GM12878 (cell line): Measurements from ENCODE around the gene DBNDD2. TPM values are rescaled to one million over a fixed set of nuclear protein-coding genes. Genes with fewer than 3 reads are reported as not detected.

Source experiments
- ATAC-seq: fragments of 200-7000 bp; cut with Tn5 transposase; 3 replicates; pipeline ENCODE4 v1.9.1; 2020; ENCODE audit warnings: mild to moderate bottlenecking, moderate library complexity
- BruUV-seq: library from RNA; stranded (reverse); fragments of 400-500 nt; replicated peaks from 2 replicates; lab custom pipeline; 2021; lab: Mats Ljungman, UMichigan
- CTCF ChIA-PET: fragments of 300-600 bp; sonication (Branson Sonifier 250); formaldehyde crosslinking; extraction: SDS; loops from one replicate; lab custom pipeline; 2021; ENCODE audit warnings: inconsistent platforms; lab: Yijun Ruan, JAX
- POLR2A ChIA-PET: fragments of 350-600 bp; formaldehyde crosslinking; extraction: SDS; loops from one replicate; lab custom pipeline; 2021; ENCODE audit warnings: inconsistent platforms; lab: Charles Lee
- RAD21 ChIA-PET: fragments of 300-600 bp; sonication (Branson Sonifier 250); formaldehyde crosslinking; loops from one replicate; lab custom pipeline; 2023; ENCODE audit warnings: antibody characterized with exemption; ENCODE audit not compliant: unreplicated experiment; lab: Charles Lee
- SMC1A ChIA-PET: fragments of 300-600 bp; sonication (Branson Sonifier 250); formaldehyde crosslinking; loops from one replicate; lab custom pipeline; 2023; ENCODE audit not compliant: unreplicated experiment, uncharacterized antibody; lab: Charles Lee
- DNase-seq: peaks from one replicate; pipeline ENCODE4 v3.0.0-alpha.2; 2011; ENCODE audit warnings: low read depth, low spot score
- FAIRE-seq: peaks from 3 replicates; lab custom pipeline; 2011; peaks lifted over from hg19 to GRCh38; lab: Jason Lieb, UNC
- H2AFZ ChIP-seq: 2 replicates; pipeline ENCODE4 v1.6.0; 2011; ENCODE audit warnings: low read depth, low read length, control low read depth; ENCODE audit not compliant: control insufficient read depth
- H3K27ac ChIP-seq: 2 replicates; pipeline ENCODE4 v1.5.1; 2011; ENCODE audit warnings: control low read depth; ENCODE audit not compliant: control insufficient read depth, insufficient read depth
- H3K27me3 ChIP-seq, 2 experiments: replicated peaks in 1 of 2; 2 replicates each; pipeline versions ENCODE4 v1.6.0 to v1.6.1; 2011; ENCODE audit warnings: low read length in 1 of 2; ENCODE audit not compliant: control insufficient read depth in 2 of 2, insufficient read depth in 2 of 2
- H3K36me3 ChIP-seq, 2 experiments: 2 replicates each; pipeline ENCODE4 v1.5.1; 2011; ENCODE audit warnings: low read length in 1 of 2; ENCODE audit not compliant: control insufficient read depth in 2 of 2, insufficient read depth in 2 of 2
- H3K4me1 ChIP-seq: 2 replicates; pipeline ENCODE4 v1.6.1; 2011; ENCODE audit warnings: mild to moderate bottlenecking, low read length, moderate library complexity, mixed read lengths; ENCODE audit not compliant: control insufficient read depth, insufficient read depth
- H3K4me2 ChIP-seq: 2 replicates; pipeline ENCODE4 v1.6.0; 2011; ENCODE audit warnings: control low read depth; ENCODE audit not compliant: control insufficient read depth, insufficient read depth
- H3K4me3 ChIP-seq: fragments of 200-600 bp; sonication (generic); 2 replicates; pipeline ENCODE4 v1.5.1; 2016
- H3K79me2 ChIP-seq: 2 replicates; pipeline ENCODE4 v1.6.0; 2011; ENCODE audit warnings: low read length; ENCODE audit not compliant: control insufficient read depth, insufficient read depth
- H3K9ac ChIP-seq: 2 replicates; pipeline ENCODE4 v1.8.0; 2011; ENCODE audit warnings: low read length, control low read depth, mixed read lengths; ENCODE audit not compliant: control insufficient read depth, insufficient read depth
- H3K9me3 ChIP-seq: replicated peaks from 3 replicates; pipeline ENCODE4 v1.5.1; 2011; ENCODE audit warnings: mild to moderate bottlenecking, low read length; ENCODE audit not compliant: control insufficient read depth, insufficient read depth
- H4K20me1 ChIP-seq: 2 replicates; pipeline ENCODE4 v1.6.0; 2011; ENCODE audit not compliant: control insufficient read depth, insufficient read depth
- CBX3 ChIP-seq: fragments of 200-600 bp; sonication (generic); IDR thresholded peaks from 2 replicates; pipeline ENCODE4 v1.6.1; 2016; ENCODE audit warnings: low read depth, borderline replicate concordance
- CHD1 ChIP-seq: IDR thresholded peaks from 2 replicates; pipeline ENCODE4 v1.6.1; 2012; ENCODE audit warnings: low read depth, low read length, improper control_type of control experiment
- CHD2 ChIP-seq: IDR thresholded peaks from 2 replicates; pipeline ENCODE4 v1.6.1; 2011; ENCODE audit warnings: low read depth, low read length, improper control_type of control experiment, borderline replicate concordance
- RCOR1 ChIP-seq: conservative IDR thresholded peaks from 2 replicates; pipeline ENCODE4 v1.6.1; 2012; ENCODE audit warnings: low read depth, low read length, improper control_type of control experiment
- RFX5 ChIP-seq: IDR thresholded peaks from 2 replicates; pipeline ENCODE4 v1.6.1; 2011; ENCODE audit warnings: low read depth, low read length, improper control_type of control experiment
- WRNIP1 ChIP-seq: IDR thresholded peaks from 2 replicates; pipeline ENCODE4 v1.6.1; 2011; ENCODE audit warnings: low read depth, low read length, improper control_type of control experiment, borderline replicate concordance
- ZNF217 ChIP-seq: fragments of 450-650 bp; IDR thresholded peaks from 2 replicates; pipeline ENCODE4 v1.6.1; 2017; ENCODE audit warnings: antibody characterized with exemption, mild to moderate bottlenecking
- ZNF622 ChIP-seq: fragments of 450-650 bp; IDR thresholded peaks from 2 replicates; pipeline ENCODE4 v1.6.1; 2017; ENCODE audit warnings: mild to moderate bottlenecking, inconsistent platforms
- WGBS: methylation state at CpG from one replicate; pipeline ENCODE4 v1.1.6; 2016; ENCODE audit warnings: low lambda C conversion rate; ENCODE audit not compliant: insufficient replicate concordance, insufficient coverage; ENCODE audit errors: missing lambda C conversion rate; 5-methylcytosine and 5-hydroxymethylcytosine counted together
- in situ Hi-C: fragments of 300-500 bp; cut with MboI; formaldehyde crosslinking; loops from 9 replicates; pipeline ENCODE4 v1.14.3; 2018; ENCODE audit warnings: mixed read lengths
- intact Hi-C: fragments of 100-400 bp; cut with micrococcal nuclease; formaldehyde crosslinking; loops from one replicate; pipeline ENCODE4 v1.14.2; 2022; ENCODE audit not compliant: unreplicated experiment
- polyA plus RNA-seq, 11 experiments: library from polyadenylated mRNA; depleted of rRNA in 4 of 11; unstranded in 6 of 11; stranded (reverse) in 5 of 11; fragments of >200 nt; fragmentation: Nextera tagmentation in 4 of 11; fragmentation: Illumina TruSeq in 1 of 11; extraction: Ambion mirVana in 4 of 11; extraction: Trizol in 1 of 11; gene quantifications; 1 replicate in 1 of 11; 2 replicates in 10 of 11; pipeline versions ENCODE4 v1.2.1 to v1.2.3, GENCODE V29; 2011 to 2016; ENCODE audit warnings: inconsistent platforms in 2 of 11, missing spikeins in 2 of 11, low read depth in 1 of 11
- total RNA-seq, 4 experiments: library from RNA; depleted of rRNA in 3 of 4; stranded (reverse); fragments of >200 nt in 3 of 4; fragmentation: Illumina TruSeq in 1 of 4; extraction: Trizol in 1 of 4; gene quantifications; 2 replicates each; pipeline versions ENCODE4 v1.2.1 to v1.2.3, GENCODE V29; 2013 to 2021
- TF ChIP-seq, protein P1 (sequence below): fragments of 450-650 bp; conservative IDR thresholded peaks from 2 replicates; pipeline ENCODE4 v1.6.1; 2017; ENCODE audit warnings: mild to moderate bottlenecking, moderate library complexity
- TF ChIP-seq, protein P2 (sequence below): IDR thresholded peaks from 2 replicates; pipeline ENCODE4 v1.6.1; 2011; ENCODE audit warnings: low read depth, mild to moderate bottlenecking, low read length, moderate library complexity, borderline replicate concordance; ENCODE audit errors: extremely low read depth
- TF ChIP-seq, protein P3 (sequence below): fragments of 450-650 bp; IDR thresholded peaks from 2 replicates; pipeline ENCODE4 v1.6.1; 2017; ENCODE audit warnings: mild to moderate bottlenecking

DBNDD2 gene
- total and polyA plus RNA-seq, 10 of the 15 experiments (the other 5 are each of a cell fraction or from before 2014, with no cell fraction given) = 0.17 to 5.7 (median 0.49) TPM; not detected in 1

DNA sequence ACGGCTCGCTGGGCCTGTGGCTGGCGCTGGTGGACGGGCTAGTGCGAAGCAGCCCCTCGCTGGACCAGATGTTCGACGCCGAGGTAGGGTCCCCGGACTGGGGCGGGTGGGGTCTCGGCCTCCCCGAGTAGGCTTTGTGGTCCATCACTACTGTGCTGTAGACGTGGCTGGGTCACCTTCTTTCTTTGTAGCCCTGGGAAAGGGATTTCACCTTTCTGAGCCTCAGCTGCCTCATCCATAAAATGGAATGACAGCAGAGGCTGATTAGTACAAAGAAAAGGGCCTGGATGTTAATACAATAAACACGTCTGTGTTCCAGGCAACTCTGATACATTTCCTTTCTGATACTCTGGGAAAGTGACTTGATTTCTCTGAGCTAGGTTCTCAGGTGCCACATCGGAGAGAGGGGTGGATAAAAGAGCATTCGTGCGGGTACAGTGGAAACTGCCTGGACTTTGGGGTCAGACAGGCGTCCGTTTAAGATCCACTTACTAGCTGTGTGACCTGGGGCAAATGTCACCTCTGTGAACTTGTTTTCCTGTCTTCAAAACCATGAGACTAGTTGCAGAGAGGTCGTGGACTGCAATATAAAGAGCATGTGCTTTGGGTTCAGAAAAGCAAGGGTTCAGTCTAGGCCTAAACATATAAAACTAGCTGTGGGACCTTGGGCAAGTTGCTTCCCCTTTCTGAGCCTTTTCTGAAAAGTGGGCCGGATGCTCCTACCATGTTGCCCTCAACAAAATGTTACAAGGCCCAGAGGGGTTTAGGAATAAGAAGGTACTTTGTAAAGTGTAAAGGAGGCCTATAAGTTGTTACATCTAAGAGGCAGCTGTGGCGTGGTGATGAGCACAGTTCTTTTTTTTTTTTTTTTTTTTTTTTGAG lies 44.2 kb upstream of the DBNDD2 start:
- WGBS = 21% methylated on average over 23 of the region's 23 CpGs
- DNase-seq (no peak), ATAC-seq (no peak), FAIRE-seq (no peak)
- Histone ChIP-seq H3K4me1 (peaks cover 46% of the 10 kb centered on the region), H3K27me3 (no peaks in the 10 kb centered on the region), H3K4me2 (peak overlapping the region; percentile 83), H3K79me2 (peaks cover 7% of the 10 kb centered on the region), H3K36me3 (peaks cover 6 to 7% of the 10 kb centered on the region in 2 experiments; a peak in 3 of 4 replicates), H4K20me1 (no peaks in the 10 kb centered on the region; the same call in 1 of the 2 replicates), H3K4me3 (peak overlapping the region; percentile 62), H2AFZ (peak overlapping the region; percentile 97), H3K27ac (no peak overlapping the region; the same call in 1 of the 2 replicates), H3K9me3 (no peaks in the 10 kb centered on the region; the same call in 2 of the 3 replicates), H3K9ac (peak overlapping the region; percentile 84; the same call in 1 of the 2 replicates)
- SMC1A ChIA-PET = interaction anchor here (0.7 to 19.8 kb wide), 18 partner anchors 8 to 407 kb away, joined by 3 to 440 read pairs (median 4); partner anchors contain the start of genes DBNDD2 and PIGT
- intact Hi-C loops (loop anchor here (1.0 to 2.0 kb wide), 2 partner anchors 73 to 407 kb away; no protein-coding TSS in a partner anchor), in situ Hi-C loops (loop anchor here (10.0 kb wide), 1 partner anchor 751 kb away; the partner anchor contains the start of gene CD40)
- TF ChIP-seq, protein P1, sequence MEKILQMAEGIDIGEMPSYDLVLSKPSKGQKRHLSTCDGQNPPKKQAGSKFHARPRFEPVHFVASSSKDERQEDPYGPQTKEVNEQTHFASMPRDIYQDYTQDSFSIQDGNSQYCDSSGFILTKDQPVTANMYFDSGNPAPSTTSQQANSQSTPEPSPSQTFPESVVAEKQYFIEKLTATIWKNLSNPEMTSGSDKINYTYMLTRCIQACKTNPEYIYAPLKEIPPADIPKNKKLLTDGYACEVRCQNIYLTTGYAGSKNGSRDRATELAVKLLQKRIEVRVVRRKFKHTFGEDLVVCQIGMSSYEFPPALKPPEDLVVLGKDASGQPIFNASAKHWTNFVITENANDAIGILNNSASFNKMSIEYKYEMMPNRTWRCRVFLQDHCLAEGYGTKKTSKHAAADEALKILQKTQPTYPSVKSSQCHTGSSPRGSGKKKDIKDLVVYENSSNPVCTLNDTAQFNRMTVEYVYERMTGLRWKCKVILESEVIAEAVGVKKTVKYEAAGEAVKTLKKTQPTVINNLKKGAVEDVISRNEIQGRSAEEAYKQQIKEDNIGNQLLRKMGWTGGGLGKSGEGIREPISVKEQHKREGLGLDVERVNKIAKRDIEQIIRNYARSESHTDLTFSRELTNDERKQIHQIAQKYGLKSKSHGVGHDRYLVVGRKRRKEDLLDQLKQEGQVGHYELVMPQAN = no peak
- TF ChIP-seq CHD1 (no peak), RCOR1 (no peak), CBX3 (no peak), WRNIP1 (no peak), RFX5 (no peak), ZNF622 (no peak), ZNF217 (no peak), CHD2 (no peak)
- TF ChIP-seq, protein P2, sequence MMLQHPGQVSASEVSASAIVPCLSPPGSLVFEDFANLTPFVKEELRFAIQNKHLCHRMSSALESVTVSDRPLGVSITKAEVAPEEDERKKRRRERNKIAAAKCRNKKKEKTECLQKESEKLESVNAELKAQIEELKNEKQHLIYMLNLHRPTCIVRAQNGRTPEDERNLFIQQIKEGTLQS = no peak
- TF ChIP-seq, protein P3, sequence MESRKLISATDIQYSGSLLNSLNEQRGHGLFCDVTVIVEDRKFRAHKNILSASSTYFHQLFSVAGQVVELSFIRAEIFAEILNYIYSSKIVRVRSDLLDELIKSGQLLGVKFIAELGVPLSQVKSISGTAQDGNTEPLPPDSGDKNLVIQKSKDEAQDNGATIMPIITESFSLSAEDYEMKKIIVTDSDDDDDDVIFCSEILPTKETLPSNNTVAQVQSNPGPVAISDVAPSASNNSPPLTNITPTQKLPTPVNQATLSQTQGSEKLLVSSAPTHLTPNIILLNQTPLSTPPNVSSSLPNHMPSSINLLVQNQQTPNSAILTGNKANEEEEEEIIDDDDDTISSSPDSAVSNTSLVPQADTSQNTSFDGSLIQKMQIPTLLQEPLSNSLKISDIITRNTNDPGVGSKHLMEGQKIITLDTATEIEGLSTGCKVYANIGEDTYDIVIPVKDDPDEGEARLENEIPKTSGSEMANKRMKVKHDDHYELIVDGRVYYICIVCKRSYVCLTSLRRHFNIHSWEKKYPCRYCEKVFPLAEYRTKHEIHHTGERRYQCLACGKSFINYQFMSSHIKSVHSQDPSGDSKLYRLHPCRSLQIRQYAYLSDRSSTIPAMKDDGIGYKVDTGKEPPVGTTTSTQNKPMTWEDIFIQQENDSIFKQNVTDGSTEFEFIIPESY = no peak
- CTCF ChIA-PET = interaction anchor here (0.6 to 19.4 kb wide), 20 partner anchors 9 to 407 kb away, joined by 3 to 685 read pairs (median 8); partner anchors contain the start of genes PIGT and TP53TG5
- TSS peak; percentile 52 for BruUV-seq
- POLR2A ChIA-PET = interaction anchor here (0.7 to 1.5 kb wide), 3 partner anchors 55 to 413 kb away, joined by 3 to 4 read pairs (median 3); no protein-coding TSS in a partner anchor
- RAD21 ChIA-PET = interaction anchor here (0.6 to 17.6 kb wide), 18 partner anchors 10 to 1748 kb away, joined by 3 to 394 read pairs (median 5); partner anchors contain the start of genes PIGT and SDC4
